ENCODE results near the gene PCSK6. TPM values are rescaled to one million over a fixed set of nuclear protein-coding genes. Genes with fewer than 3 reads are reported as not detected.

The PCSK6 gene
- total and polyA plus RNA-seq, 2 donors from 2014 or later, result 3.8 to 7.3 TPM

DNA sequence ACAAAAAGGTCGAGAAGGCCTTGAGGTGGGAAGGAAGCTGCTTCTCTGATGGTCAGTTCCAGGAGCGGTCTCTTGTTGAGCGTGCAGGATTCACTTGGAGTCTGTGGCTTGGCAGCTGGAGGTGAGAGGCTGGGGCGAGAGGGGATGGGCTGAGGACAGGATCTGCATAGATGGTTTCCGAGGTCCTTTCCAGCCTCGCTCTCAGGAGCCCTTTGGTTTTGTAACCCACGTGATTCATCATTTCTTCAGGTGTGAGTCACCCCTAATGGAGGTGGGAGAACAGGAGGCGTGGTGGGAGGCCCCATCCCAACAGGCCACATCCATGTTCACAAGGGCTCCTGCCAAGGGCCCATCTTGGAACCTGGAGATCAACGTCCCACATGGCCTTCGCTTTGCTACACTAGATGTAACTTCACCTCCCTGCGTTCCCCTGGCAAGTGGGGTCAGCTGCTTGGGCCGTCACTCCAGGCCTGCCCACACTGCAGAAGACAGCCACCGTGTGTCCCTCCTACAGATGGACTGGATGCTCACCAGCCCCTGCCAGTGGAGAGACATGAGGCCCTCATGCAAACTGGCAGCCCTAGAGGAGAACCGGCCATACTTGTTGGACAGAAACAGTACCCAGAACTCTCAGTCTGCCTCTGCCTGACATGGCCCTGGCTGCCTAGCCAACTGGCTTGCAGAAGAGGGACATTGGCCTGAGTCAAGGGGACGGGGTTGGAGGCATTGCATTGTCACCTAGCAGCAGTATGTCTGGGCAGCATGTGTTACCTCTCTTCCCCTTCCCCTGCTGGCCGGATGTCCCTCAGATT is 1.6 kb upstream of the PCSK6 start:
- no peaks in the 10 kb centered on the region for H3K9me3 ChIP-seq (ENCODE audit: control insufficient read depth in 2 of 3, insufficient read depth in 1 of 3, low read length in 3 of 3)
- no peak for DNase-seq
- no peak overlapping the region for H3K27ac ChIP-seq (ENCODE audit: low read depth in 2 of 2, low read length in 2 of 2)
- H3K4me1 ChIP-seq (ENCODE audit: control insufficient read depth in 2 of 3, insufficient read depth in 2 of 3, low read depth in 1 of 3, low read length in 3 of 3), result peaks cover 0 to under 1% (median 0%) of the 10 kb centered on the region in 3 donors
- no peaks in the 10 kb centered on the region for H3K36me3 ChIP-seq (ENCODE audit: control insufficient read depth in 2 of 3, insufficient read depth in 3 of 3, low read length in 3 of 3)
- H3K27me3 ChIP-seq (ENCODE audit: control insufficient read depth, insufficient read depth, low read length), result peaks cover 6% of the 10 kb centered on the region
- H3K9ac ChIP-seq (ENCODE audit: low read length in 3 of 3), result no peak overlapping the region
- no peak for TF ChIP-seq CTCF (IDR thresholded peaks at IDR 0.05; ENCODE audit: borderline replicate concordance, extremely low read depth, insufficient read depth)
- FAIRE-seq, result no peak
- intact Hi-C loops (cut with DNase I), result no loop called here
- H3K4me3 ChIP-seq (ENCODE audit: low read length in 3 of 3), result no peak overlapping the region

DNA sequence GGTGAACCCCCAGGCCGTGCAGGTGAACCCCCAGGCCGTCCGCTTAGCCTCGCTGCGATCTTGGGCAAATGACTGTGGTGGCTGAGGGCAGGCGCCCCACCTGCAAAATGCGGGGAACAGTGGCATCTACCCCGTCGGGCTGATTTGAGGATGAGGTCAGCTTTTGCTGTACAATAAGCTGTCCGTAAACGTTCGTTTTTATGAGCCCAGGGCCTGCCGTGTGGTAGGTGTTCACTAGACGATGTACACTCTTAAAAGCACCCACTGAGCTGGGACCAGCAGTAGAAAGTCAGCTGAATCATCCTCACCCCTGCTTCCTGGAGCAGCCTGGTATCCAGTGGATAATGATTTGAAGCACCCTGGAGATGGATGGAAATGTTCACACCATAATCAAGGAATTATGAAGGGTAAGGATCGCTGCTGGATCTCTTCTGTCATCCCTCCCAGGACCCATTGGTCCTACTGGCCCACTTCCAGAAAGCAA is 943 bp upstream of the PCSK6 start:
- H3K9ac ChIP-seq (ENCODE audit: low read length in 3 of 3), result no peak overlapping the region
- no peaks in the 10 kb centered on the region for H3K4me1 ChIP-seq (ENCODE audit: control insufficient read depth in 2 of 3, insufficient read depth in 2 of 3, low read depth in 1 of 3, low read length in 3 of 3)
- intact Hi-C loops (cut with DNase I), result no loop called here
- no peak for FAIRE-seq
- H3K27me3 ChIP-seq (ENCODE audit: control insufficient read depth, insufficient read depth, low read length), result peaks cover 6% of the 10 kb centered on the region
- no peak for DNase-seq
- no peak overlapping the region for H3K27ac ChIP-seq (ENCODE audit: low read depth in 2 of 2, low read length in 2 of 2)
- H3K36me3 ChIP-seq (ENCODE audit: control insufficient read depth in 2 of 3, insufficient read depth in 3 of 3, low read length in 3 of 3), result no peaks in the 10 kb centered on the region
- H3K4me3 ChIP-seq (ENCODE audit: low read length in 3 of 3), result no peak overlapping the region
- no peak for TF ChIP-seq CTCF (IDR thresholded peaks at IDR 0.05; ENCODE audit: borderline replicate concordance, extremely low read depth, insufficient read depth)
- H3K9me3 ChIP-seq (ENCODE audit: control insufficient read depth in 2 of 3, insufficient read depth in 1 of 3, low read length in 3 of 3), result no peaks in the 10 kb centered on the region

GRCh38 chr15:101489237-101489598 is 289 bp downstream of the PCSK6 start:
- intact Hi-C loops (cut with DNase I), result no loop called here
- DNase-seq (peak in 4 of 5 donors; percentile 52 to 69 (median 60)), FAIRE-seq (no peak)
- H3K4me3 ChIP-seq (ENCODE audit: low read length in 3 of 3), result no peak overlapping the region
- H3K4me1 ChIP-seq (ENCODE audit: control insufficient read depth in 2 of 3, insufficient read depth in 2 of 3, low read depth in 1 of 3, low read length in 3 of 3), result no peaks in the 10 kb centered on the region
- no peak for TF ChIP-seq CTCF (IDR thresholded peaks at IDR 0.05; ENCODE audit: borderline replicate concordance, extremely low read depth, insufficient read depth)
- no peaks in the 10 kb centered on the region for H3K9me3 ChIP-seq (ENCODE audit: control insufficient read depth in 2 of 3, insufficient read depth in 1 of 3, low read length in 3 of 3)
- no peak overlapping the region for H3K9ac ChIP-seq (ENCODE audit: low read length in 3 of 3)
- peaks cover 8% of the 10 kb centered on the region for H3K27me3 ChIP-seq (ENCODE audit: control insufficient read depth, insufficient read depth, low read length)
- no peak overlapping the region for H3K27ac ChIP-seq (ENCODE audit: low read depth in 2 of 2, low read length in 2 of 2)
- H3K36me3 ChIP-seq (ENCODE audit: control insufficient read depth in 2 of 3, insufficient read depth in 3 of 3, low read length in 3 of 3), result no peaks in the 10 kb centered on the region
